ENCODE data around the gene BHMT. TPM values are rescaled to one million over a fixed set of nuclear protein-coding genes. Genes with fewer than 3 reads are reported as not detected.

BHMT gene
- total RNA-seq, 1 experiment from 2014 or later = 0.72 TPM

DNA sequence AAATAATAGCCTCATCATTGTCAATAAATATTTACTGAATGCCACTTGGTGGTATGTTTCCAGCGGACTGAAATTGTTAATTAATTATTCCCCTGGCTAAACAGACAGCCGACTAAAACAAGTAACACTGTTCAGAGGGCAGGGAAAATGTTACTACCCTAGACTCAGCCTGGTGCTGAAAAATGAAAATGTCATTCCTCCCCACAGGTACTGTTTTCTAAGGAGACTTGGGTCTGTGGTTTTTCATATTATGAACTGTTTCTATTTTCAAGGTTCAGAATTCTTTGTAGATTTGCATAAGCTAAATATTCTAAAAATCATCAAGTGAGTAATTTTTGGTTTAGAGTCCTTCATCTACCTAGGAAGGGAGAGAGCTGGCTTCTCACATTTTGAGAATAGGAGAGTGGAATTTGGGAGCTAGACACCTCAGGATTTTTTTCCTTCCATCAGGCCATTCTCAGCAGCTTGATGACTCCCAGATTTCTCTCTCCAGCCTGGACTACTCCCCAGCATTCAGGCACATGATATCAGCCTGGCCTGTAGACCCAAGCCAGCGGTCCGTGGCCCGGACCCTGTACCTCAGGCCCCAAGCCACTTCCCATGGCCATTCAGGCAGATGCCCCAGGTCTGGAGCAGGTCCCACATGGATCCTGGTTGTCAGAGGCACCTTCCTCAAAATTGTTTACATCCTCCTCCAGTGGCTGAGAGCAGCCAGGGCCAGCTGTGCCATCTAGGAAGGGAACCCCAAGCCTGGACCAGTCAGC is 24.4 kb downstream of the BHMT start:
- Histone ChIP-seq H4K5ac (ENCODE audit: insufficient read length, low read depth, low read length) (no peak overlapping the region), H3K14ac (ENCODE audit: insufficient read depth, low read length) (no peak overlapping the region), H3K18ac (ENCODE audit: insufficient read length, low read depth, low read length) (no peak overlapping the region), H3K56ac (ENCODE audit: insufficient read length, low read depth, low read length) (no peak overlapping the region), H3K9me3 (ENCODE audit: control insufficient read depth, low read depth, low read length) (peaks cover 9% of the 10 kb centered on the region), H2BK5ac (ENCODE audit: insufficient read length, low read length) (no peak overlapping the region), H2AK5ac (ENCODE audit: insufficient read length, low read length) (no peak overlapping the region), H2BK12ac (ENCODE audit: insufficient read length, low read depth, low read length) (no peak overlapping the region), H3T11ph (ENCODE audit: low read length) (no peak overlapping the region), H2AFZ (ENCODE audit: low read length) (no peak overlapping the region), H3K4ac (ENCODE audit: low read depth, low read length) (no peak overlapping the region), H3K4me2 (ENCODE audit: insufficient read depth, insufficient read length, low read length) (no peak overlapping the region), H3K79me2 (ENCODE audit: insufficient read depth, low read length) (no peaks in the 10 kb centered on the region; the same call in 1 of the 2 replicates), H3K23me2 (ENCODE audit: insufficient read length, low read depth, low read length, poor library complexity, severe bottlenecking) (no peaks in the 10 kb centered on the region), H3K9ac (ENCODE audit: extremely low read depth, insufficient read length, low read length) (no peak overlapping the region), H2BK15ac (ENCODE audit: low read depth, low read length) (no peak overlapping the region), H2BK120ac (ENCODE audit: low read depth, low read length, poor library complexity, severe bottlenecking) (no peak overlapping the region), H4K20me1 (ENCODE audit: control insufficient read depth, insufficient read depth, insufficient read length) (no peaks in the 10 kb centered on the region), H4K91ac (ENCODE audit: insufficient read length, low read depth, low read length) (no peak overlapping the region), H3K27ac (ENCODE audit: insufficient read length, low read depth, low read length) (no peak overlapping the region), H3K4me1 (ENCODE audit: insufficient read depth, low read length) (no peaks in the 10 kb centered on the region), H3K23ac (ENCODE audit: insufficient read length, low read depth, low read length) (no peak overlapping the region), H2BK20ac (ENCODE audit: low read depth, low read length, poor library complexity, severe bottlenecking) (no peak overlapping the region), H3K27me3 (ENCODE audit: insufficient read depth, low read length) (no peaks in the 10 kb centered on the region), H3K79me1 (ENCODE audit: insufficient read depth, low read depth, low read length, poor library complexity, severe bottlenecking) (no peaks in the 10 kb centered on the region), H4K8ac (replicated peaks; ENCODE audit: insufficient read length, low read depth, low read length) (no peak overlapping the region)
- peaks cover 4% of the 10 kb centered on the region for H3K27me3 Mint-ChIP-seq (ENCODE audit: low read depth)
- H3K4me1 Mint-ChIP-seq = peaks cover 16 to 21% of the 10 kb centered on the region in 2 experiments
- peak; percentile 30 for DNase-seq
- WGBS (ENCODE audit: extremely low coverage, insufficient read length, low lambda C conversion rate) = no CpG with 5 or more reads among the region's 5 CpGs
- peaks cover 8 to 9% of the 10 kb centered on the region in 2 experiments for H3K9me3 Mint-ChIP-seq
- no peak overlapping the region for H3K4me3 Mint-ChIP-seq
- TF ChIP-seq, protein P1, sequence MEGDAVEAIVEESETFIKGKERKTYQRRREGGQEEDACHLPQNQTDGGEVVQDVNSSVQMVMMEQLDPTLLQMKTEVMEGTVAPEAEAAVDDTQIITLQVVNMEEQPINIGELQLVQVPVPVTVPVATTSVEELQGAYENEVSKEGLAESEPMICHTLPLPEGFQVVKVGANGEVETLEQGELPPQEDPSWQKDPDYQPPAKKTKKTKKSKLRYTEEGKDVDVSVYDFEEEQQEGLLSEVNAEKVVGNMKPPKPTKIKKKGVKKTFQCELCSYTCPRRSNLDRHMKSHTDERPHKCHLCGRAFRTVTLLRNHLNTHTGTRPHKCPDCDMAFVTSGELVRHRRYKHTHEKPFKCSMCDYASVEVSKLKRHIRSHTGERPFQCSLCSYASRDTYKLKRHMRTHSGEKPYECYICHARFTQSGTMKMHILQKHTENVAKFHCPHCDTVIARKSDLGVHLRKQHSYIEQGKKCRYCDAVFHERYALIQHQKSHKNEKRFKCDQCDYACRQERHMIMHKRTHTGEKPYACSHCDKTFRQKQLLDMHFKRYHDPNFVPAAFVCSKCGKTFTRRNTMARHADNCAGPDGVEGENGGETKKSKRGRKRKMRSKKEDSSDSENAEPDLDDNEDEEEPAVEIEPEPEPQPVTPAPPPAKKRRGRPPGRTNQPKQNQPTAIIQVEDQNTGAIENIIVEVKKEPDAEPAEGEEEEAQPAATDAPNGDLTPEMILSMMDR (conservative IDR thresholded peaks at IDR 0.05) = no peak
- peaks cover 2 to 8% (median 6%) of the 10 kb centered on the region in 3 experiments; a peak in 6 of 7 replicates for H3K36me3 Mint-ChIP-seq (ENCODE audit: insufficient read depth in 1 of 3, low read depth in 3 of 3)
- no peak overlapping the region for H3K27ac Mint-ChIP-seq
